BJ (cell line): ENCODE data around the gene CRTC3. TPM values are rescaled to one million over a fixed set of nuclear protein-coding genes. Genes with fewer than 3 reads are reported as not detected.

Experiments
- CTCF ChIA-PET: fragments of 350-600 bp; formaldehyde crosslinking; extraction: SDS; loops from one replicate; lab custom pipeline; 2021; ENCODE audit warnings: antibody characterized with exemption, inconsistent platforms; lab: Yijun Ruan, JAX
- POLR2A ChIA-PET: fragments of 300-600 bp; sonication (Branson Sonifier 250); formaldehyde crosslinking; extraction: SDS; loops from one replicate; lab custom pipeline; 2021; ENCODE audit warnings: antibody characterized with exemption; lab: Charles Lee
- DNase-seq: peaks from one replicate; pipeline ENCODE4 v3.0.0-alpha.2; 2011; ENCODE audit warnings: low read depth
- H3K27me3 ChIP-seq: 2 replicates; pipeline ENCODE4 v1.6.0; 2011; ENCODE audit warnings: low read length; ENCODE audit not compliant: control insufficient read depth, insufficient read depth
- H3K36me3 ChIP-seq: 2 replicates; pipeline ENCODE4 v1.5.1; 2011; ENCODE audit warnings: low read length; ENCODE audit not compliant: control insufficient read depth, insufficient read depth
- H3K4me3 ChIP-seq: 2 replicates; pipeline ENCODE4 v1.5.1; 2011; ENCODE audit warnings: low read depth, mild to moderate bottlenecking, control low read depth, low read length
- polyA plus RNA-seq: library from polyadenylated mRNA; depleted of rRNA; stranded (reverse); fragments of >200 nt; gene quantifications from 2 replicates; pipeline ENCODE4 v1.2.3, GENCODE V29; 2011
- TF ChIP-seq, protein P1 (sequence below): IDR thresholded peaks from 2 replicates; pipeline ENCODE4 v1.5.1; 2011; ENCODE audit warnings: low read depth, mild to moderate bottlenecking, control low read depth, inconsistent platforms, low read length, moderate library complexity; ENCODE audit not compliant: insufficient read depth

The CRTC3 gene
- polyA plus RNA-seq, 1 experiment, result 28.5 TPM

DNA sequence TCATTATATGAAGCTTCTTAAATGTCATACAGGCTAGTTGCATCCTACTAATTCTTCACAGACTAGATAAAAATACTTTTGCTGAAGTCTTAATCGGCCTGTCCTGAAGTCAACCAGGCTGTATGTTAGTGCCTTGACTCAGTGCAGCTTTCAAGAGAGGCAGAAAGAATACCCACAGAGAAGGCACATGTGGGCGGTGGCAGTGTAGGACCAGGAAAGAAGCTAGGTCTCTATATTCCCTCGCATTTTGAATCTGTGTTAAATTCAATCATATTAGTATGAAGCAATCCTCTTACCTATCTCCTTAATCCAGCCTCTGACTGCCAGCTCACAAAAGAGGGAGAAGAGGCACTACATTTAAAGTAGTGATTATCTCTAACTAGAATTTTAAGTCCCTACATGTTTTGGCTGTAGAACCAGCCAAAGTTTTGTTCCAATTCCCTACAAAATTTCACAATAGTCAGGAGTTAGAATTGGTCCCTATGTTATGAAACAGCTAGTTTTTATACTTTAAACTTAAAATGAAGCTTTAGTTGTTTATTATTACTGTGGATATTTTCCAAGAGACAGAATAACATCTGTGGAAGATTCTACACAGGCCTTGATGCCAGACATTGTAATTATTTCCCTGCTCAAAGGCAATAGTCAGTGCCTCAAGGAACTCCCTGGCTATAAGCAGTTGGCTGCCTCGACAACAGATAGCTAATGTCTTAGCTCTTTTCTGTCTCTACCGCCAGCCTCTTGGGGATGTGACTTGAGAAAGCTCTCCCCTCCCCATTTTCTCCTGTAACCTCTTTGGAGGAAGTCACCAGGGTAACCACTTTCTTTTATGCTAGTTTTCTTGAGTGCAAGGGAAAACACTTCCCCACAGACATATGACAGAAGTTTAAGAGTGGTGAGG is 31.9 kb downstream of the CRTC3 start:
- POLR2A ChIA-PET, result no interaction called here
- CTCF ChIA-PET, result interaction anchor here (0.6 to 1.4 kb wide), 9 partner anchors 15 to 370 kb away, joined by 3 to 5 read pairs (median 3); partner anchors contain the start of gene HDDC3
- no peaks in the 10 kb centered on the region for H3K36me3 ChIP-seq
- TF ChIP-seq, protein P1, sequence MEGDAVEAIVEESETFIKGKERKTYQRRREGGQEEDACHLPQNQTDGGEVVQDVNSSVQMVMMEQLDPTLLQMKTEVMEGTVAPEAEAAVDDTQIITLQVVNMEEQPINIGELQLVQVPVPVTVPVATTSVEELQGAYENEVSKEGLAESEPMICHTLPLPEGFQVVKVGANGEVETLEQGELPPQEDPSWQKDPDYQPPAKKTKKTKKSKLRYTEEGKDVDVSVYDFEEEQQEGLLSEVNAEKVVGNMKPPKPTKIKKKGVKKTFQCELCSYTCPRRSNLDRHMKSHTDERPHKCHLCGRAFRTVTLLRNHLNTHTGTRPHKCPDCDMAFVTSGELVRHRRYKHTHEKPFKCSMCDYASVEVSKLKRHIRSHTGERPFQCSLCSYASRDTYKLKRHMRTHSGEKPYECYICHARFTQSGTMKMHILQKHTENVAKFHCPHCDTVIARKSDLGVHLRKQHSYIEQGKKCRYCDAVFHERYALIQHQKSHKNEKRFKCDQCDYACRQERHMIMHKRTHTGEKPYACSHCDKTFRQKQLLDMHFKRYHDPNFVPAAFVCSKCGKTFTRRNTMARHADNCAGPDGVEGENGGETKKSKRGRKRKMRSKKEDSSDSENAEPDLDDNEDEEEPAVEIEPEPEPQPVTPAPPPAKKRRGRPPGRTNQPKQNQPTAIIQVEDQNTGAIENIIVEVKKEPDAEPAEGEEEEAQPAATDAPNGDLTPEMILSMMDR, result no peak
- no peak overlapping the region for H3K4me3 ChIP-seq
- peak; percentile 78 for DNase-seq
- no peaks in the 10 kb centered on the region for H3K27me3 ChIP-seq

DNA sequence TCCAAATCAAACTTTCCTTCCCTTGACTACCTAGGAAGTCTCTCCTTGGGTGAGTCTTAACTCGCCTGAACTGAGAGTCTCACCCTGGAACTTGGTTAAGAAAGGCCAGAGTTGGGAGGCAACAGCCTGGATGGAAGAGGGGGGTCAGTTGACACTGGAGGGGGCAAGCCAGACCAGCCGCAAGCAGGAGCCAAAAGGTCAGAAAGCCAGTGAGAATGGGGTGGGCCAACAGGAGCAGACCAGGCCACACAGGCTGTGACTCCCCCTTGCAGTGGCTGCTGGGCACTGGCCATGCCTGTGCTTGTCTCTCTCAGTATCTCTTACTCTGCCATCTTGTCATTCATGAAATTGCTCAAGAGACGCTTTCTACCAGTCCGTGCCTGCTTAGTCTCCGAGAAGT is 32.9 kb downstream of the CRTC3 start:
- H3K36me3 ChIP-seq, result no peaks in the 10 kb centered on the region
- TF ChIP-seq, protein P1, result no peak
- H3K4me3 ChIP-seq, result no peak overlapping the region
- ChIA-PET CTCF (interaction anchor here (1.2 to 1.4 kb wide), 2 partner anchors 10 to 23 kb away, joined by 3 to 5 read pairs; no protein-coding TSS in a partner anchor), POLR2A (no interaction called here)
- no peak for DNase-seq
- no peaks in the 10 kb centered on the region for H3K27me3 ChIP-seq

DNA sequence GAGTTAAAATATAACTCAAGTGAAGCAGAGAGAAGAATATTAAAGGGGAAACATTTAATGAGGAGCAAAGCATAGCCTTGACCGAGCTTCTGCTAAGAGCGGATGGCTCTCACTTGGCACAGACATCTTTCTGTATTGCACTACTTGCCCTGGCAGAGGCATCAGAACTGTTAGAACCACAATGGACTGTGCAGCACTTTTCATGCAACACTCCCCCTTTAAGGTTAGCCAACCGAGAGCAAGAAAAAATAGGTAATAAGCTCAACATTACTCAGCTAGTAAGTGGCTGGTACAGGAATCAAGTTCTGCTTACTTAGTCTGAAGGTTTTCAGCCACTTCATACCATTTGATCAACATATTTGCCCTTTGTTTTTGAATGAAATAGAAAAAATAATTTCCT is 33.7 kb downstream of the CRTC3 start:
- Histone ChIP-seq H3K4me3 (no peak overlapping the region), H3K36me3 (no peaks in the 10 kb centered on the region), H3K27me3 (no peaks in the 10 kb centered on the region)
- DNase-seq, result no peak
- CTCF ChIA-PET, result interaction anchor here (1.0 to 1.2 kb wide), 3 partner anchors 9 to 84 kb away, joined by 3 read pairs; no protein-coding TSS in a partner anchor
- TF ChIP-seq, protein P1, result no peak
- POLR2A ChIA-PET, result no interaction called here

DNA sequence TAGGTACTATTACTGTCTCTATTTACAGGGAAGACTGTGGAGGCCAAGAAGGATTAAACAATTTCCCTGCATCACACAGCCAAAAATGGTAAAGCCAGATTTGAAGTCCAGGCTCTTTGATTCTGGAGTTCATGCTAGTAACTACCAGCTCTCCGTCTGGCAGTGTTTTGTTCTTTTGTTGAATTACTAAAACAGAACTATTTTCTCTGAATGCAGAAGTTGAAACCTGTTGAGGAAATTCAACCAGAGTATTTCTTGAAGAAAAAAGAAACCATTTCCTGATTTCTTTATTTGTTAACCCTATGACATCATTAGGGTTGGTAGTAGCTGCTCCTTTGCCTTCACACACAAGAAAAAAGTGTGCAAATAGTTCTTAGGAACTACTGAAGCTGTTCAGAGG is 34.3 kb downstream of the CRTC3 start:
- no peaks in the 10 kb centered on the region for H3K27me3 ChIP-seq
- POLR2A ChIA-PET, result no interaction called here
- CTCF ChIA-PET, result interaction anchor here (0.6 to 1.0 kb wide), 3 partner anchors 35 to 99 kb away, joined by 3 read pairs; no protein-coding TSS in a partner anchor
- H3K36me3 ChIP-seq, result no peaks in the 10 kb centered on the region
- DNase-seq, result no peak
- TF ChIP-seq, protein P1, result no peak
- no peak overlapping the region for H3K4me3 ChIP-seq

DNA sequence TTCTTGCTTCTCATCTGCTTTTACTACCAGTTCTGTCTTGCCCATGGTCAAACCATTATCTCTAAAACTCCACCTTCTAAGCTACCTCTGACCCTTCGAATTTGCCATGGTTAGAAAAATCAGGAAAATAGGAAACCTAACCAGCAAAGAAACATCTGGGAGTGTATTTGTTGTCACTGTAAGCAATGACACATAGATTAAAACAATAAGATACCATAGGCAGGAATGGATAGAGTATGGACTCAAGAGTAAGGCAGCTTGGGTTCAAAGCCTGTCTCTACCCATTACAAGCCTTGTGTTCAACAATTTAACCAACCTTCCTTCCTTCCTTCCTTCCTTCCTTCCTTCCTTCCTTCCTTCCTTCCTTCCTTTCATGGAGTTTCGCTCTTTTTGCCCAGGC is 34.9 kb downstream of the CRTC3 start:
- ChIA-PET CTCF (interaction anchor here (0.6 to 1.0 kb wide), 2 partner anchors 35 to 100 kb away, joined by 3 read pairs; no protein-coding TSS in a partner anchor), POLR2A (no interaction called here)
- Histone ChIP-seq H3K27me3 (no peaks in the 10 kb centered on the region), H3K4me3 (no peak overlapping the region), H3K36me3 (no peaks in the 10 kb centered on the region)
- no peak for DNase-seq
- TF ChIP-seq, protein P1, result no peak
